ENCODE measurements around the gene QRFPR. TPM values are rescaled to one million over a fixed set of nuclear protein-coding genes. Genes with fewer than 3 reads are reported as not detected.
A peak's percentile ranks its signal among the peaks of the same experiment; 100 is the strongest.
"Not testable (repeated sequence)": the region's sequence is repeated elsewhere in the genome, so short reads cannot be mapped to it uniquely, and the experiment has no call there.

QRFPR gene
- total RNA-seq: not detected

- no peak within 1 kb of the TSS for H3K4me3 ChIP-seq
- no peak for DNase-seq
- intact Hi-C loops (cut with DNase I): no loop called here
- H3K27me3 ChIP-seq: peaks cover 8% of the 10 kb centered on the region
- no peak within 1 kb of the TSS for H3K27ac ChIP-seq
- no peak within 1 kb of the TSS for H3K9ac ChIP-seq (ENCODE audit: low read depth in 2 of 2, low read length in 2 of 2)
- no peaks in the 10 kb centered on the region for H3K4me1 ChIP-seq
- no peaks in the 10 kb centered on the region for H3K36me3 ChIP-seq
- no peaks in the 10 kb centered on the region for H3K9me3 ChIP-seq
- no peak for TF ChIP-seq CTCF (IDR thresholded peaks at IDR 0.05)
Measured at GRCh38 chr4:121380776-121381462, at the start of gene QRFPR. Gene QRFPR (minus strand): TSS chr4:121381018. CDS start chr4:121380647, 371 bp downstream.

GRCh38 chr4:121428721-121429120, 47.9 kb upstream of the QRFPR start:
- no peak for TF ChIP-seq CTCF (IDR thresholded peaks at IDR 0.05)
- DNase-seq: no peak
- Histone ChIP-seq H3K36me3 (no peaks in the 10 kb centered on the region), H3K27ac (no peak overlapping the region), H3K9ac (ENCODE audit: low read depth in 2 of 2, low read length in 2 of 2) (no peak overlapping the region), H3K9me3 (no peaks in the 10 kb centered on the region), H3K4me3 (no peak overlapping the region), H3K4me1 (no peaks in the 10 kb centered on the region), H3K27me3 (no peaks in the 10 kb centered on the region)
- intact Hi-C loops (cut with DNase I): no loop called here

DNA sequence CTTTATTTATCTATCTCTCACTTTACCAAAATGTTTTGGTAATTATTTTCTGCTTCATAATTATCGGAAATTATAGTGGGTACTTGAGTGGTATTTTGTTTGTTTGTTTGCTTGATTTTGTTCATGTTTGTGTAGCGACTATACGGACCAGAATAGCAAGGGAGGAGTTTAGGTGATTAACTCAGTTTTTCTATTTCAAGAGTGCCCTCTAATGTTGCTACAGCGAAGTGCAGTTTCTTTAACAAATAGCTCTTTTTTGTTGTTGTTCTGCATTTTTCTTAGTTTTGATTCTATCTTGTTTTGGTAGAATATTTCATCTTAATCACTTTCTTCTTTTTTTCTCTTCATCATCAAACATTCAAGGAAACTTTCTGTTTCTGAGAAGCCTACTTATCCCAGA, 40.8 kb upstream of the QRFPR start:
- Histone ChIP-seq H3K9me3 (no peaks in the 10 kb centered on the region), H3K36me3 (no peaks in the 10 kb centered on the region), H3K4me1 (no peaks in the 10 kb centered on the region), H3K9ac (ENCODE audit: low read depth in 2 of 2, low read length in 2 of 2) (no peak overlapping the region), H3K4me3 (no peak overlapping the region), H3K27ac (no peak overlapping the region), H3K27me3 (no peaks in the 10 kb centered on the region)
- no peak for DNase-seq
- intact Hi-C loops (cut with DNase I): no loop called here
- TF ChIP-seq CTCF (IDR thresholded peaks at IDR 0.05): peak; percentile 9

GRCh38 chr4:121411151-121411744, 30.4 kb upstream of the QRFPR start:
- H3K27me3 ChIP-seq: no peaks in the 10 kb centered on the region
- no peak overlapping the region for H3K27ac ChIP-seq
- H3K9ac ChIP-seq (ENCODE audit: low read depth in 2 of 2, low read length in 2 of 2): no peak overlapping the region
- DNase-seq: no peak
- H3K4me1 ChIP-seq: no peaks in the 10 kb centered on the region
- TF ChIP-seq CTCF (IDR thresholded peaks at IDR 0.05): no peak
- no peak overlapping the region for H3K4me3 ChIP-seq
- no peaks in the 10 kb centered on the region for H3K36me3 ChIP-seq
- intact Hi-C loops (cut with DNase I): no loop called here
- H3K9me3 ChIP-seq: no peaks in the 10 kb centered on the region

- DNase-seq; H3K27ac ChIP-seq; H3K36me3 ChIP-seq; H3K4me1 ChIP-seq; H3K27me3 ChIP-seq; H3K4me3 ChIP-seq; H3K9ac ChIP-seq (ENCODE audit: low read depth in 2 of 2, low read length in 2 of 2); intact Hi-C loops (cut with DNase I); H3K9me3 ChIP-seq: not testable (repeated sequence)
Measured at GRCh38 chr4:121408567-121408966, 27.7 kb upstream of the QRFPR start.

GRCh38 chr4:121400632-121401031, 19.8 kb upstream of the QRFPR start:
- DNase-seq: no peak
- no peaks in the 10 kb centered on the region for H3K36me3 ChIP-seq
- H3K4me3 ChIP-seq: no peak overlapping the region
- intact Hi-C loops (cut with DNase I): no loop called here
- H3K9me3 ChIP-seq: no peaks in the 10 kb centered on the region
- no peaks in the 10 kb centered on the region for H3K27me3 ChIP-seq
- no peaks in the 10 kb centered on the region for H3K4me1 ChIP-seq
- no peak overlapping the region for H3K9ac ChIP-seq (ENCODE audit: low read depth in 2 of 2, low read length in 2 of 2)
- H3K27ac ChIP-seq: no peak overlapping the region
- TF ChIP-seq CTCF (IDR thresholded peaks at IDR 0.05): no peak

All from colonic mucosa (tissue), 4 donors.